Measurements from ENCODE around the gene HSPA4.

HSPA4 gene

GRCh38 chr5:133106343-133106742 is 54.5 kb downstream of the HSPA4 start:
- DNase-seq (ENCODE audit: low read depth): no peak

DNA sequence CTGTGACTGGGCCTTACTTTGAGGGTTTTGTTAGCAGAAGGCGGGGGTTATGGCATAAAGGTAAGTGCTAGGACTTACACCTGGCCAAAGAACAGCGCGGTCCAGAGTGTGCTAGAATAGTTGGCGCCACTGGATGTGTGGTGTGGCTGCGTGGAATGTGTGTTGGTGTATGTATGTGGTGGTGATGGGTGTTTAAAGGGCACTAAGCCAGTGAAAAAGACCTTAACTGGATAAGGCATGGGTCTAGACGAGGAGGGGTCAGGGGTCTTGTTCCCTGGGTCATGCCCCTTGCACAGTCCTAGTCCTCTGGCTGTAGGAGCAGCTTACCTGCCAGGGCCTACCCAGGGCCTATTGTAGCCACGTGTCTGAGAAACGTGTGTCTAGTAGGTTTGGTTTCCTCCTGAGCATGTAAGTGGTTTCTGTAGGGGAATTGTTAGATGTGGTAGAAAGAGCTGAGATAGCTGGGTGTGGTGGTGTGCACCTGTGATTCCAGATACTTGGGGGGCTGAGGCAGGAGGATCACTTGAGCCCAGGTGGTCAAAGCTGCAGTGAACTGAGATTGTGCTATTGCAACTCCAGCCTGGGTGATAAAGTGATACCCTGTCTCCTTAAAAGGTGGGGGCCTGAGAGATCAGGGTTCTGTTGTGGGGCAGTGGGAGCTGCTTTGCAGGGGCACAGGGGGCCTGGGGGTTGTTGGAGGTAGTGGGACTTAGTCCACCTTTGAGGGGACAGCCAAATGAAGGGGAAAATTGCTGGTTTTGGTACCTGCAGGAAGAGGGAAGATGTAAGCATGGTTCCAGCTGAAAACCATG is 55.2 kb downstream of the HSPA4 start:
- no peak for DNase-seq (ENCODE audit: low read depth)

GRCh38 chr5:133108481-133108921 is 56.7 kb downstream of the HSPA4 start:
- no peak for DNase-seq (ENCODE audit: low read depth)

GRCh38 chr5:133109655-133110483 is 58.1 kb downstream of the HSPA4 start:
- DNase-seq (ENCODE audit: low read depth): peak; percentile 9

GRCh38 chr5:133110709-133111108 is 58.9 kb downstream of the HSPA4 start:
- DNase-seq (ENCODE audit: low read depth): no peak

- DNase-seq (ENCODE audit: low read depth): peak; percentile 79
These were observed 59.5 kb downstream of the HSPA4 start for GRCh38 chr5:133111299-133111698.

DNA sequence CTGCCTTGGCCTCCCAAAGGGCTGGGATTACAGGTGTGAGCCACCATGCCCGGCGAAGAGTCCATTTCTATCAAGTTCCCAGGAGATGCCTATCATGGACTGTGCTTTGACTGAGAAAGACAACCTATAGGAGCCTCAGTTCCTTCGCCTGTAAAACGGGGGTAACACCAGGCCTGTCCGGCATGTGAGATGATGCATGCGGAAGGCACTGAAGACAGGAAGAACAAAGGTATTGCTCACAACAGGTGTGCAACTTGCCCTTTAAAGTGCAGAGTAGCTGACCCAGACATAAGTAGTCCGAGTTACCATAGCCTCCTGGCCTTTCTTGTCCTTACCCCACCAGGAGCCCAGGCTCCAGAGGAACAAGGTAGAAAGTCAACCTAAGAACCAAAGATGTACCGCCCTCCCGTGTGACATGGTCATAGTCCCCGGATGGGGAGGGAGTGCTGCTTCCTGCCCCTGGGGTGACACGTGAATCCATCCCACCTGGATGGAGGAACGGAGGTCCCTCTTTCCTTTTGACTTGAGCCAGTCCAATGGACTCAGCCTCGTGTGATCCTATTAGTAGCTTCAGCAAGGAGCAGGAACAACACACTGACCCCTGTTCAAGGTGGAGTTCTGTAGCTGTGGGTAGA is 60.3 kb downstream of the HSPA4 start:
- no peak for DNase-seq (ENCODE audit: low read depth)

- peak; percentile 49 for DNase-seq (ENCODE audit: low read depth)
These were observed 61.7 kb downstream of the HSPA4 start for GRCh38 chr5:133113331-133114061.

DNA sequence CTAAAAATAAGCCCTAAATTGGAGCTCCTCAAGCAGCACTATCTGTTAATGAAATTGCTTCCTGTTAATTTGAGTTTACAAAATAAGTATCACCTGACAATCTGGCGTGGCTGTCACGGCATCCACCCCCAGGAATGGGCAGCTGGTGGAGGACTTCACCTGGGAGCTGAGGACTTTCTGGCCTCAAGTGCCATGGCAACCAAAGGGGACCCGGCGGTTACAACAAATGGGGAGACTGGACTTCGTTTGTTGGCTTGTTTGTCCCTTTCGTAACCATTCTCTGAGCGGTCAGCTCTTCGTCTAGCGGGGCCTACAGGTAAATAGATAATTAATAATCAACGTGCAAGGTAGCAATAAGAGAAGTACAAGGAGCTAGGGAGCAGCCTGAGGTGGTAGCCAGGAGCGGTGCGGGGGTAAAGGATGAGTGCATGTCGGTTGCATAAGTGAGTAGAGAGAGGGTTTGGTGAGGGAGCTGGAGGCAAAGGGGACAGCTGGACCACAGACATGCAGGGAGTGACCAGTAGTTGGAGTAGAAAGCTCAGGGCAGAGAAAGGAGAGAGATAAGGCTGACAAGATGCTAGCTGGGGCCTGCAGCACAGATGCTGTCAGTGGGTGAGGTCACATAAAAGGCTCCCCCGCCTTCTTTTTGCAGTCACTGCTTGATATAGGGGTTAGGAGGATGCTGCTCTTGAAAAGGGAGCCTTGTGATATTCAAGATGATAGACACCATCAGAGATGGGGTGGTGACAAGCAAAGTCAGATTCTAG is 62.5 kb downstream of the HSPA4 start:
- no peak for DNase-seq (ENCODE audit: low read depth)

DNA sequence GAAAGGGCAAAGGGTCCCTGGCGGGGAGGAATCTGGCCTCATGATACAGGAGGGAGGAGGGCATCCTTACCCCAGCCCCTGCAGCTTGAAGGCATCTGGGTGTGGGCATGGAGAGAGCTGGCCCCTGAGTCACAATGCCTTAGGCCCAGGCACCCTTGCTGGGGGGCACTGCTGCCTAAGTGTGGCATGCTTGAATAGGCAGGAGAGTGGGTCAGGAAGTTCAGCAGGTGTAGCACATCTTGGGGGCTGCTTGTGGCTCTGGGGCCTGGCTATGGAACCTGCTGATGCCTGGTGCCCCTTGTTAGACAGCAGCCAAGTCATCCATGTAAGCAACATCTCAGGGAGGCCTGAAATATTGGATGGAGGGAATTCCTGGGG is 63.1 kb downstream of the HSPA4 start:
- DNase-seq (ENCODE audit: low read depth): no peak

DNA sequence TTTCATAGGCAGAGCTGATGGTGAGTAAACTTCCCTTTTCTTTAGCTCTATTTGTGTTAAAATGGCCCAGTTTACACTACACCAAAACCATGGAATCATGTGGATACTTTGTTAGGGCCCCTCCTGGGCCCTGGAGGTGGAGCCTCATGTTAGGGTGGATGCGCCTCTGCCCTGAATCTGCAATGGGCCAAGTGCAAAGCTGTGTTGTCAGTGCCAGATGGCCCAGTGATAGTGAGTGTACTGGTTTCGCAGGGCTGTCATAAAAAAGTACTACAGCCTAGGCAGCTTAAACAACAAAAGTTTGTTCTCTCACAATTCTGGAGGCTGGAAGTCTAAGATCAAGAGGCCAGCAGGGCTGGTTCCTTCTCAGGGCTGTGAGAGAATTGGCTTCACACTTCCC is 64.8 kb downstream of the HSPA4 start:
- DNase-seq (ENCODE audit: low read depth): no peak

- DNase-seq (ENCODE audit: low read depth): no peak
These were observed 65.5 kb downstream of the HSPA4 start for GRCh38 chr5:133117166-133117911.

DNA sequence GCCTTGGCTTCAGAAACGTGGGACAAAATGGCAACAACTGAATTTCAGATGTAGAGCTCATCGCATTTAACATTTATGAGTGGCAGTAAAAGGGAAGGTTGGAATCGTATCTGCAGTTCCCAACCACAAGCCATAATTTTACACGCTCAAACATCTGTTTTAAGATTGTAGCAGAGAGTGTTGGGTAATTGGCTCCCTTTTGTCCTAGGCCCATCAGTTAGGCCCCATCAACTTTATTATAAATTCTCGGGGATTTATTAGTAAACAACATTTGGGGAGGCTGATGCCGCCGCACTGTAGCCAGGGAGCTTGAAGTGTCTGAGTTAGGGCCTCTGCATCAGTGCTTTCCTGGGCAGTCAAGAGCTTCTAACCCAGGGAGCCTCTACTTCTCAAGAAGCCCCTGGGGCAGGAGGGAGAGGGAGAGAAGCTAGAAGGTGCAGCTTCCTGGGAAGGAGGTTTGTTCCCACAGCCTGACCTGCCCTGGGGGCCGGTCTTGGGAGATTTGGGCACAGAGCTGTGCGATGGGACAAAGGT is 66.2 kb downstream of the HSPA4 start:
- DNase-seq (ENCODE audit: low read depth): no peak

DNA sequence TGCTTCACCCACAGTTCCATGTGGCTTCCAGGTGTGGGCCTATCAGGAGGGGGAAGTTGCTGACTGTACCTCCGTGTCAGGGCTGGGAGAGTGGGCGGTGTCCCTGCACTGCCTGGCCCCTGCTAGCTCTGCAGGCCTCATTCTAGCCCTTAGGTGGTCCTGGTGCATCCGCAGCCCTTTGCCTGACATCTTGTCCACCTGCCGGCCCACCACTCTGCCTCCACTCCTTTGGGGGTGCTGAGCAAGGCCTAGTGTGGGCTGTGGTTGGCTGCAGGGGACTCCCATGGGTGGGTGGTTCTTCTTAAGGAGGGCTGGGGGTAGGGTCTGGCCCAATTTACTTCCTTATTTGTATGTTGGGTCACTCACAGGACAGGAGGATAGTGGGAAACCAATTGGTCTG is 66.9 kb downstream of the HSPA4 start:
- no peak for DNase-seq (ENCODE audit: low read depth)

DNA sequence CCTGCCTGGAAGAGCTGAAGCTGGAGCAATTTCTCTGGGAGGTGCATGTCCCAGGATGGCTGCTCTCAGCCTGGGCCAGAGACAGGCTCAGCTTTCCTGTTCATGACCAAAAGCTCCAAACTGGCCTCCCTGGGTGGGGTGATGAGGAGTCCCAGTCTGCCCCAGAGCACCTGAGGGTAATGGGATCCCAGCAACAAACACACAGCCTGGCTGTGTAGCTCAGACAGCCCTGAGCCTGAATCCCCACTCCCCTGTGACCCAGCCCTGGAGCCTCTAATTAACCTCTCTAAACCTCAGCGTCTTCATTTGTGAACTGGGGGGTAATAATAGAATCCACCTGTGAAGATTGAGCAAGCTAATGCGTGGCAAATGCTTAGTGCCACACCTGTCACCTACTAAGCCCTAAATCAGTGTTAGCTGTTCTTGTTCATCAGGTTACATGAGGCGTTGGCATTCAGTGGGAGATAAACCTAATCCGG is 67.5 kb downstream of the HSPA4 start:
- DNase-seq (ENCODE audit: low read depth): no peak

DNA sequence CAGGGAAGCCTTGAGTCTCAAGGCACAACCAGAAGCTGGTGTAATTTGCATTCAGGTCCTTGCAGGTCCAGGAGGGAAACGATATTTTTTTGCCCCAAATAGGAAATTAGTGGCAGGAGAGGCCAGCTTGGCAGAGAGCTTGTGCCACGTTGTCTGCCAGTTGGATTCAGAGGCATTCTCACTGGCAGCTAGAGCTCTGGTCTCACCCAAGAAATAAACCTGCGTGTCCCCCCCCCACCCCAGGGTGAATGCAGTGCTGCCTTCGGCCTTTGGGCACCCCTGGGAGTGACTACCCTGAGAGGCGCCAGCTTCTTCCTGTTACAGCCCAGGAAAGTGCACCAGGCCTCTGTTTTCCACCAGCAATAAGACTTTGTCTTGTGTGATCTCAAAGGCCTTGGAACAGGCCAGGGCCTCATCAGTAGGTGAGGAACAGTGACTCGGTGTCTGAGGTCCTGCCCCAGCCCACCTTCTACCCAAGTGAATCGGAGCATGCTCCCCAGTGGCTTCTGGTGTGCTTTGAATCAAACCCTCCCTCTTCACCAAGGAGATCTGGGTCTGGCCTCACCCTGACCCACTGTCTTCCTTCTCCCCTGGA is 68.4 kb downstream of the HSPA4 start:
- DNase-seq (ENCODE audit: low read depth): no peak

DNA sequence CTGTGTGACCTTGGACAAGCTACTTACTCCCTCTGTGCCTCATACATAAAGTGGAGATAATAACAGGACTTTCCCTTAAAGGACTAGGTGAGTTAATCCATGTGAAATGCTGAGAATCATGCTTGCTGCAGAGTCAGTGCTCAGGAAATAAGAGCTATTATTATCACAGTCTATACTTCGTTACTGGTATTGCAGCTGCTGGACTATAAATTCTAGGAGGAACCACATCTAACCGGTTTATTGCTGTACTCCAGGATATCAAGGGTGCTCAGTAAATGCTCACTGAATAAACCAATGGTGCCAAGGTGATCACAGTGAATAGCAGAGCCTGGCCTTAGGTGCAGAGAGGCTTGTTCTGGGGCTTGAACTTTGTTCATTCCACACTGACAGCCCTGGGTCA is 69.3 kb downstream of the HSPA4 start:
- DNase-seq (ENCODE audit: low read depth): peak; percentile 20

DNA sequence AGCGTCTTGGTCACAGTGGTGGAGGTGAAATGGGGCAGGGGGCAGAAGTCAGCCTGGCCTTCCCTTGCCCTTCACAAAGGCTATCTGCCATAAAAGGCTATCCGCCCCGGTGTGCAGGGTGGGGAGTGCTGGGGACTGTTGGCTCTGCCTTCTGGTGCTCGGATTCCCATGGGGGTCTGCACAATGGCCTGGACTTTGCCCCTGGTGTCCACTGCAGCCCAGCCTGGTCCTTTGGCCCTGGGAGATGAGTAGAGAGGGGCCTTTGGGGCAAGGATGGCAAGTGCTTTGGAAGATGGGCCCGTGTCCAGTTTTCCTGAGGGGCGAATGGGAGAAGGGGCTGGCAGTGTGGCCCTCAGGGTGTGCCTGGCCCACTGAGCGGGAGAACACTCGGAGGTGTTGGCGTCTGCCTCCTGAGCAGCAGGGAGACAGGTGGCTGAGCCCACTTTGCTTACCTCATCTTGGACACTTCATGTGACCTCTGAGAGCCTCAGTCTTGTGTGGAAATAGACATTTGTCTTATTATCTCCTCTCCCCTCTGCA is 69.9 kb downstream of the HSPA4 start:
- DNase-seq (ENCODE audit: low read depth): no peak

DNA sequence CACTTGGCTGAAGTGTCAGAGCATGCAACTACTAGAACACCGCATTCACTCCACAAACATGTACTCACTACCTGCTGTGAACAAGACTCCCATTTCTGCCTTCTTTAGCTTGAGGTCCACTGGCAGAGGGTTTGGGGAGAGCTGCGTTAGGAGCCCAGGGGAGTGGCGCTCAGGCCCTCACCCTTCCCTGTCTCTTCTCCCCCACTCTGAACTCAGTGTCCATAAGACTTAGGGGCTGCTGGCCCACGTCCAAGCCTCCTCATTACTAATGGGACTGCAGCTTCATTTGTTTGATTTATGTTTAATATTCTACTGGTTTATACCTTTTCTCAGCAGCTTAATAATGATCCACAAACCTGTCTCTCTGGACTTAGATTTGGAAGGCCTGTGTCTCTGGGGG is 70.9 kb downstream of the HSPA4 start:
- DNase-seq (ENCODE audit: low read depth): no peak

DNA sequence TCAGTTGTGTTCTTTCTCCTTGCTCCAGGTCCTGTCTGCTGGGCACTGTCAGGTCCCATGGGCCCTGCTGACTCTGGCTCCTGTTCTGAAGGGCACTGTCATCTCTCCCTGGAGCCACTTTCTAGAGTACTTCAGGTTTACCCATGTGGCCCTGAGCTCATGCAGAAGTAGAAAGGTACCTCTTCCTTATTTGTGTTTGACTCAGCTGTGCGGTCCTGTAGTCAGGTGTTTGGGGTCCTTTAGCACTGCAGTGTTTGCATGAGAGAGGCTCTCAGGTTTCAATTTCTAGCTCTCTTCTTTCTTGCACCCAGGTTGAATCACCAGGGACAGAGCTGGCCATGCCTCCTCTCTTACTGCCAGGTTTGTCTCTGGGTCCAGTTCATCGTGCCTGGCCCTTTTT is 71.5 kb downstream of the HSPA4 start:
- no peak for DNase-seq (ENCODE audit: low read depth)

All from iris pigment epithelial cell (primary cell).